GM18505 (cell line): ENCODE results near the gene RBM28.
"Not testable (repeated sequence)": the region's sequence is repeated elsewhere in the genome, so short reads cannot be mapped to it uniquely, and the experiment has no call there.

Experiments used
- ATAC-seq: cut with Tn5 transposase; IDR thresholded peaks from one replicate; pipeline ENCODE4 v1.9.1; 2021; ENCODE audit not compliant: unreplicated experiment
- POLR2A ChIP-seq: IDR thresholded peaks from 4 replicates; pipeline ENCODE4 v1.6.1; 2011; ENCODE audit warnings: borderline replicate concordance; ENCODE audit not compliant: insufficient read depth, insufficient read length; ENCODE audit errors: extremely low read depth

The RBM28 gene

DNA sequence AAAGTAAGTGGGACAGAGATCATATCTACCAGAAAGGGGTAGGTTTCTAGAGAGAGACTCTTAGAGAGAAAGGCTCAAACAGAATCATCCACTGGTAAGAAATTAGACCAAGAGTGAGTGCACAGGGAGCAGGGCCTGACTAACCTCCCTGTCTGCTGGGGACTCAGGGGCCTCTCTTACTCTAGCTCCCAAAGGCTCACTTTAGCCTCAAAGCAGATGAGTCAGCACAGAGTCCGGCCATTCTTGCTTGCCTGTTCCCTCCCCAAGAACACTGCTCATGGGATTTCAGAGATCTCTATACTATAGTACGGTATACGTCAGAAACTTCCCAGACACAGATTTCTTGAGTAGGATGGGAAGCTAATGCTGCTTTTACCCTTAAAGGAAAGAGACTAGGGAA lies 32.7 kb downstream of the RBM28 start:
- no peak for ATAC-seq
- TF ChIP-seq POLR2A: no peak

DNA sequence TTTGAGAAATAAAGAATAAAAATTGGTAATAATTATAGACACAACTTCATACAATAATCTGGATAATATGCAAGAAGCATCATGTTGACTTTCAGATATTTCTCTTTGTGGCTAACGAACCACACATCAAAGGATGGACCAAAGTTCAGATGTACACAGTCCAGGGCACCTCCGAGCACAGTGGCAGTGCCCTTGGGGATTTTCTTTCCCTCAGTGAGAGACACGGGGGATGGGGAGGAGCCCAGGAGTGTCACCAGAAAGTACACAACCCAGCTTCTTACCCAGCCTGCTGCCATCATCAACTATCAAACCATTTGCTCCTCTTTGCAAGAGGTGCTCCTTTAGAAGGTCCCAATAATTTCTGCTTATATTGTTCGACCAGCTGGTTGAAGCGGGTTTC lies 33.2 kb downstream of the RBM28 start:
- no peak for ATAC-seq
- TF ChIP-seq POLR2A: no peak

DNA sequence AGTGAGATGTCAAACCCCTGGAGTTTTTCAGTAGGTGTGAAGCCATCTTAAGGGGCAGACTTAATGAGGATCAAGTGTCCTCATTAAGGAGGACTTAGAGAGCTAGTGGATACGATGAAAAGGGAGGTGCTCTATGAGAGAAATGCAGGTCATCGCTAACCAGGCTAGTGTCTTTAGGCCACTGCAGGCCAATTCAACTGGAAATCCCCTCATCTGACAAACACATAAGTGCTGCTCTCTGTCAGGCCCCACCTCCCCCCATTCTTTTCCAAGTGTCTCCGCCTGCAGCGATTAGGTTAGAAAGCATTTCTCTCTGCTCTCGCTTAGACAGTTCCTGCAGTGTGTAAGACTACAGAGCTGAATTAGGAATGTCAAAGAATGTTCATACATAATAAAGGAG lies 33.7 kb downstream of the RBM28 start:
- ATAC-seq: no peak
- no peak for TF ChIP-seq POLR2A

DNA sequence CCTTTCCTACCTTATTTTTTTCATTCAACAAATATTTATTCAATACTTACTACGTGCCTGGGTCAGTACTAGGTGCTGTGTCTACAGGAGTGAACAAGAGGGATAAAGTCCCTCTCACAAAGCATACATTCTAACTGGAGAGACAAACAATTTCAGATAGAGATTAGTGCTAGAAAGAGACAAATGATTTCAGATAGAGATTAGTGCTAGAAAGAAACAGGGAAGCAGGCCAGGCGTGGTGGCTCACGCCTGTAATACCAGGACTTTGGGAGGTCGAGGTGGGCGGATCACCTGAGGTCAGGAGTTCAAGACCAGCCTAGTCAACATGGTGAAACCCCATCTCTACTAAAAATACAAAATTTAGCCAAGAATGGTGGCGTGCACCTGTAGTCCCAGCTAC lies 34.6 kb downstream of the RBM28 start:
- no peak for ATAC-seq
- TF ChIP-seq POLR2A: no peak

DNA sequence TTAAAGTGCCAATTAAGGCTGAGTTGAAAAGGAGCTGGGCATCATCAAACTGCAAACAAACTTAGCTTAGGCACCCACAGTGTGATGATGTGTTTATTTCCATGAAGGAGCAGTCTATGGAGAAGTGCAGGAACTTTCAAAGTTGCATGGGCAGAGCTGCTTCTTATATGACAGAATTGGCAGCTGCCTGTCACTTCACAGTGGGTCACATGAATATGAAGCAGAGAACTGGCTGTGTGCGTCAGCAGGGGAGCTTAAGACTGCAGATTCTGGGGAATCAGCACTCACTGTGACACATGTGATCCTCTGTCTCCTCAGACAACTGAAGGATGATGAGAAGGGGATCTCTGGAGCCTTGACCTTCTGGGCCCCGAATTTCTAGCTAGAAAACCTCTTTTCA lies 36.6 kb downstream of the RBM28 start:
- TF ChIP-seq POLR2A: no peak
- ATAC-seq: no peak

DNA sequence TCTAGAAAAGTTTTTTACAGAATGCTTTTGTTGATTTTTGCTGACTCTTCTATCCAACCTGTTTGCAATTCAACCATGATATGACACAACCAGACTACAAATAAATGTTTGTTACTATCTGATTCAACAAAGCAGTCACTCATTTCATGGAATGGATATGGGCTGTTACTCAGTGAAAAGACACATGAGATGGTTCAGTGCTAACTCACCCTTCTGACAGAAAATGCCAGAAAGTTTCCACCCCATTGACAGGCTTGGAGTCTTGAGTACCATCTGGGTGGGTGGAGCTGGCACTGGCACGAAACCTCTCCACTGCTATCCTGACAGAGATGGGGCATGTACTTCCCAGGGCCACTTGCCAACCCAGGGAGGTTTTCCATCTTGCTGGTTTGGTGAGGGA lies 39.5 kb downstream of the RBM28 start:
- no peak for TF ChIP-seq POLR2A

DNA sequence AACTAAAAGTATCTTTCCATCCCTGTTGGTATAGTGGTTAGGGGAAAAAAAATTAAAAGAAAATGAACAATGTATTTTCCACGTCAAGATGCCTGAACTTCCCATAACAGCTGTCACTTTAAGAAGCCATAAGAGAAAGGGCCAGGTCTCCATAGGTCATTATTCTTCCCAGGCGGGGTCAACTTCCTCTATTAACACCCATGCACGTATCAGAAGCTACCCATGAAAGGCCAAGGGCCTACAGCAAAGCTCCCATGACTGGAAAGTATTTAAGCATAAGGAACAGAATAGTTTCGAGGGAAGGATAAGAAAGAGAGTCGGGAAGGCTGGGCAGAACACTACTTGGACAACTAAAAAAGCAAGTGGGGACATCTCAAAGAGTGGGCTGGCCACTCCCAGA lies 40.1 kb downstream of the RBM28 start:
- no peak for ATAC-seq
- no peak for TF ChIP-seq POLR2A

More for the DNA sequence above, 39.5 kb downstream of the RBM28 start:
- no peak for ATAC-seq

DNA sequence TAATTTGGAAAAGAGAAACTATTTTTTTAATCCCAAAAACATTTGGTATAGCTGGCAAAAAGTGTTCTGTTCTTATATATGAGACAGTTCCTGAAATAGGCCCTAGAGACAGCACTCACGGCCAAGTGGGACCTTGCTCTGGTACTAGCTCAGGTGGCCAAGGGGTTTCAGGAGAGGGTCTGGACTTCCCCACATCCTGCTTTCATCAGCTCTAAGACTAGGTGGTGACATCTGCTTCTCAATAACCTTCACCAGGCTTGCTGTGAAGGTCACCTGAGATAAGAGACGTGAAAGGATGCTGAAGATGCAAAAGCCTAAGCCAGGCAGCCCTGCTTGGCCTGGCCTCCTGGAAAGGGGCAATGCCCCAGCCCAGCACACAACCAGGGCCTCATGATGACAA lies 40.6 kb downstream of the RBM28 start:
- TF ChIP-seq POLR2A: no peak
- ATAC-seq: no peak

DNA sequence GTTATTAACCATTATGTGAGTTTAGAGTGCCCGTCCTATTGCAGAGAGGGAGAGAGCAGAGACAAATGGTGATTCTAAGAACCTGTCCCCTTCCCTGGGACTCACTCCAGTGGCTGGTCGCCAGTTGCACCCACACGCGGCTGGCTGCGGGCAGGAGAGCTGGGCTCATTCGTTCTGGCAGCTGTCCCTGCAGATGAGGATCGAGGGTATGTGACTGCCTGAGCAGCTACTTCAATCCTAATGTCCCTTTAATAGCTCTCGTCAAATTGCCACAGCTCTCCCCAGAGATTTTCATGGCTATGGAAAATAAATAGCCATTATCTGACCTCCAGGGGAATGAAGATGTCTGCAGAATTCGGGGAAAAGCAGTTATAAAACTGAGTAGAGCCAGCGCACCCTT lies 41.6 kb downstream of the RBM28 start:
- no peak for ATAC-seq
- TF ChIP-seq POLR2A: no peak

DNA sequence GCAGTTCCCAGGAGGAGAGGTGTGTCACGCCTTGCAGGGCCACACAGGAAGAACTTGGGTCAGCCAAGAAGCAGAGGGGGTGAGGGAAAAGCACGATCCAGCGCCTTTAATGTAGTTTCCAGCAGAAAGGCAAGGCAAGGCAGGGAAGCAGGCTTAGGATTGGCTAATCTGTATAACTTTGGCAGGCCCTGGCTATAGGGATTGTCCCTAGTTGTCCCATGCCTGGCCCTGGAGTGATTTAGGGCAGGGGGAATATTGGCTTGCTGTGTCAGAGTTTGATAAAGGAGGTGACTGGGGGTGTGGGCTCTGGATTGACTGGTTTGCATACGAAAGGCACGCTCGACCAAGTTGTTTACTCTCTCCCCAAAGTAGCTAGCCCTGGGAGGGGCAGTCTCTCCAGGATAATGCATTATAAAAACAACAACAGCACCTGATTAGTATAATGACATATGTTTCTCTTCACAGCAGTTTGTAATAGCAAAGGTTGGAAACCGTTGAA lies 44.5 kb downstream of the RBM28 start:
- no peak for ATAC-seq
- no peak for TF ChIP-seq POLR2A

DNA sequence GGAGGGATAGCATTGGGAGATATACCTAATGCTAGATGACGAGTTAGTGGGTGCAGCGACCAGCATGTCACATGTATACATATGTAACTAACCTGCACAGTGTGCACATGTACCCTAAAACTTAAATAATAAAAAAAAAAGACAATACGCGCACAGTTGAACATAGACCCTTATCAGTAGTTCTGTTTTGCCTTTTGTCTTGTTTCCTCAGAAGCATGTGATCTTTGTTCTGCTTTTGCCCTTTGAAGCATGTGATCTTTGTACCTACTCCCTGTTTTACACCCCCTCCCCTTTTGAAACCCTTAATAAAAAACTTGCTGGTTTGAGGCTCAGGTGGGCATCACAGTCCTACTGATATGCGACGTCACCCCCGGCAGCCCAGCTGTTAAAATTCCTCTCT lies 45.7 kb downstream of the RBM28 start:
- not testable (repeated sequence) for ATAC-seq

DNA sequence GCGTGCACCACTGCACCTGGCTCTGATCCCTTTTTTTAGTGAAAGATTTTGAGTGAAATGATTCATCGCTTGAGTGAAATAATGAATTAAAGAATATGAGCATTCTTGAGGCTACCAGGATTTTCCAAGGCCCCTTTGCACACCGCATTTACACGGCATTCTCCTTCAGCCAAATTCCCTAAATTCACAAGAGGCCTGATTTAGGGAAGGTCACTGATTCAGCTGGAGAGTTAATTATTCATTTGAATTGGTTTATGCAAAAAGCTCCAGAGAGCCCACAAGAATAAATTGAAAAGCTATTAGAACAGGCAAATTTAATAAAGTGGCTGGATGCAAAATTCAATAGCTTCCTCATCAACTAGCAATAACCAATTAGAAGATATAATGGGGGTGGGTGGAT lies 56.2 kb downstream of the RBM28 start:
- no peak for ATAC-seq
- TF ChIP-seq POLR2A: no peak

DNA sequence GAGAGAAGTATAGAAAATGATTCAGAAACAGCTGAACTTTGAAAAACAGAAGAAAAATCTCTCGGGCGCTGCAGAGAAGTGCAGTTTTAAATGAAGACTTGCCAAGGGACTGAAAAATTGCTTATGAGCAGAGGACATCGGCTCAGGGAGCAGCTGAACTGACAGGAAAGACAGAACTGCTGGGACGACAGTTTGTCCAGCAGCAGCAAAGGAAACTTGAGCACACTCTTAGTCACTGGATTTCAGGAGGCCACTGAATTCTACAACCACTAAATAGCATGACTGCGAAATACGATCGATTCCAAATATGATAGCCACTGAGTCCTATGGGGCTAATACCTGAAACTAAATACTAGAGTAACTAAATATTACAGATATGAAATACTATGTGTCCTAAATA lies 59.6 kb downstream of the RBM28 start:
- ATAC-seq: no peak
- no peak for TF ChIP-seq POLR2A

DNA sequence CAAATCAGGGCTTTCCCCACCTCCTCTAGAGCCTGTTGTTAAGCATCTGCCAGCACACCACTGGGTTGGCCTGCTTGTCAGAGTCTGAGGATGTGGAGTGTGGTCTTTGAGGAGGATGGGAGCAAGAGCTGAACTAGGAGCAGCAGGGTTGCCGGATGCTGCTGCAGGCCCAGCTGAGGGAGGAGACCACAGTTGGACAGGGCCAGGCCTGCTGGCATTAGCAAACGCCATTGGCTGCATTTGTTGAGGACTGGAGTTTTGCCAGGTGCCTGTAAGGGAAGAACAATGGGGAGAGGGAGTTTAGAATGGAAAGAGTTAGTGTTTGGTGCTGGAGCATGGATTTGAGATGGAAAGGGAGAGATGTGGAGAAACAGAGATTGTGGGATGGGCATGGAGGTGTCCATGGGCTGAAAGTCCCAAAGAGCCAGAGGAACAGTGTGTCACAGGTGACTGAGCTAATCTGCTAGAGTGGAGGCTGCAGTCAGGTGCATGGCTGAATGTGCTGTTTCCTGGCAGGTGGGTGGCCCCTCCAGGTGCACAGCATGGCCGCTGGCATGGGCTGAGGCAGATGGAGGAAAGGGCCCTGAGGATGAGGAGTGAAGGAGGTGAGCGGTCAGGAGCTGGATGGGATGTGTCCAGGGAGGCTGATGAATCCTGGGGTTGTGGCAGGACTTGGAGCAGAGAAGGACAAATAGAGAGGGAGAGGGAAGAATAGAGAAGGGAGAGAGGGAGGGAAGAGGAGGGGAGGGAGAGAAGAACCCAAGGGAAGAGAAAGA lies 61.9 kb downstream of the RBM28 start:
- no peak for TF ChIP-seq POLR2A
- no peak for ATAC-seq

DNA sequence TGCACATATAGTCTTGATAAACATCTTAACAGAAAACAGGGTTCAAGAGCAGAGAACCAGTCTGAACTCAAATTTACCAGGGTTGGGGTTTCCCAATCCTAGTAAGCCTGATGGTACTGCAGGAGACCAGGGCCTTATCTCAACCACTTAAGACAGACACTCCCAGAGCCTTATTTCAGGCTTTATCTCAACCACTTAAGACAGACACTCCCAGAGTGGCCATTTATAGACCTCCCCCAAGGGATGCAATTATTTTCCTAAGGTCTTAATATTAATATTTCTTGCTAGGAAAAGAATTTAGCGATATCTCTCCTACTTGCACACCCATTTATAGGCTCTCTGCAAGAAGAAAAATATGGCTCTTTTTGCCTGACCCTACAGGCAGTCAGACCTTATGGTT lies 63.3 kb downstream of the RBM28 start:
- ATAC-seq: not testable (repeated sequence)
